Spleen (tissue), 11 donors: Measurements from ENCODE around the gene TSC22D4. TPM values are rescaled to one million over a fixed set of nuclear protein-coding genes. Genes with fewer than 3 reads are reported as not detected.
A peak's percentile ranks its signal among the peaks of the same experiment; 100 is the strongest.
"Not testable (repeated sequence)": the region's sequence is repeated elsewhere in the genome, so short reads cannot be mapped to it uniquely, and the experiment has no call there.

Source experiments
- DNase-seq: peaks from one replicate; pipeline ENCODE4 v3.0.0-alpha.2; 2020
- H3K27ac ChIP-seq, 8 donors: fragments of 200-600 bp; sonication (generic) in 7 of 8; 1 replicate in 4 of 8; 2 replicates in 4 of 8; pipeline versions ENCODE4 v1.5.0 to v1.8.0; 2016 to 2021; ENCODE audit warnings: inconsistent platforms in 4 of 8, mild to moderate bottlenecking in 4 of 8, moderate library complexity in 1 of 8
- H3K27me3 ChIP-seq, 7 donors: fragments of 200-600 bp; sonication (generic) in 6 of 7; replicated peaks in 1 of 7; 1 replicate in 4 of 7; 2 replicates in 3 of 7; pipeline versions ENCODE4 v1.5.0 to v1.8.0; 2016 to 2021; ENCODE audit warnings: inconsistent platforms in 3 of 7, mild to moderate bottlenecking in 1 of 7
- H3K36me3 ChIP-seq, 6 donors: fragments of 200-600 bp; sonication (generic) in 5 of 6; 1 replicate in 4 of 6; 2 replicates in 2 of 6; pipeline versions ENCODE4 v1.5.0 to v1.8.0; 2016 to 2021; ENCODE audit warnings: inconsistent platforms in 2 of 6
- H3K4me1 ChIP-seq, 6 donors: fragments of 200-600 bp; sonication (generic) in 5 of 6; 1 replicate in 3 of 6; 2 replicates in 3 of 6; pipeline versions ENCODE4 v1.5.0 to v1.8.0; 2016 to 2021; ENCODE audit warnings: inconsistent platforms in 3 of 6
- H3K4me3 ChIP-seq, 8 donors: fragments of 200-600 bp; sonication (generic) in 7 of 8; 1 replicate in 4 of 8; 2 replicates in 4 of 8; pipeline versions ENCODE4 v1.5.0 to v1.8.0; 2016 to 2021; ENCODE audit warnings: inconsistent platforms in 4 of 8, mild to moderate bottlenecking in 4 of 8, moderate library complexity in 2 of 8
- H3K9me3 ChIP-seq, 8 donors: fragments of 200-600 bp; sonication (generic) in 7 of 8; 1 replicate in 4 of 8; 2 replicates in 4 of 8; pipeline versions ENCODE4 v1.5.0 to v1.8.0; 2016 to 2021; ENCODE audit warnings: inconsistent platforms in 4 of 8
- POLR2A ChIP-seq, 3 donors: fragments of 450-650 bp; IDR thresholded peaks; one replicate each; pipeline ENCODE4 v1.5.1; 2017; ENCODE audit warnings: antibody characterized with exemption in 3 of 3, mild to moderate bottlenecking in 1 of 3
- POLR2AphosphoS5 ChIP-seq, 3 donors: sonication (generic); formaldehyde crosslinking; IDR thresholded peaks; one replicate each; pipeline ENCODE4 v1.5.1; 2017; ENCODE audit warnings: antibody characterized with exemption in 3 of 3
- WGBS, 5 donors: extraction: QIAGEN DNeasy Blood & Tissue Kit in 3 of 5; methylation state at CpG; one replicate each; pipeline versions ENCODE4 v1.1.5 to v1.1.7; 2013 to 2018; 5-methylcytosine and 5-hydroxymethylcytosine counted together
- intact Hi-C: fragments of 100-400 bp; cut with DNase I; formaldehyde crosslinking; loops from one replicate; pipeline ENCODE4 v1.15.0; 2023; ENCODE audit warnings: low total_unique reads
- polyA plus RNA-seq, 3 donors: library from polyadenylated mRNA; stranded (reverse); fragments of 200-250 nt; gene quantifications; one replicate each; pipeline ENCODE4 v1.2.1, GENCODE V29; 2013
- total RNA-seq, 7 donors: library from RNA; depleted of rRNA in 3 of 7; stranded (reverse); fragments of >200 nt in 3 of 7; fragmentation: NEBNext Ultra II Directional in 4 of 7; extraction: Animal tissue kit (Norgen Biotek cat#: 25700) in 4 of 7; gene quantifications; one replicate each; pipeline versions ENCODE4 v1.1.0 to v1.2.1, GENCODE V29; 2016 to 2021
- TF ChIP-seq, protein P1 (sequence below), 11 experiments: fragments of 200-600 bp in 7 of 11; fragments of 450-650 bp in 4 of 11; sonication (generic) in 4 of 11; IDR thresholded peaks in 8 of 11; conservative IDR thresholded peaks in 3 of 11; 1 replicate in 7 of 11; 2 replicates in 4 of 11; pipeline versions ENCODE4 v1.4.0 to v1.8.0; 2016 to 2021; ENCODE audit warnings: antibody characterized with exemption in 11 of 11, inconsistent platforms in 4 of 11, mild to moderate bottlenecking in 1 of 11
- donor health status: healthy with polysubstance abuse.
- donor health status: DM: no; HTN: no; CAD: no; lungs with moderate emphysema.
- donor health status: DM: no; HTN: no; CAD: no.
- donor health status: Bipolar disorder and iron deficiency.
- donor health status: healthy.
- donor health status: DM: no; HTN: no; CAD: no.
- donor health status: DM: yes; HTN: yes; CAD: no.

The TSC22D4 gene
- total and polyA plus RNA-seq, 10 donors: 57.2 to 119 (median 94.8) TPM

DNA sequence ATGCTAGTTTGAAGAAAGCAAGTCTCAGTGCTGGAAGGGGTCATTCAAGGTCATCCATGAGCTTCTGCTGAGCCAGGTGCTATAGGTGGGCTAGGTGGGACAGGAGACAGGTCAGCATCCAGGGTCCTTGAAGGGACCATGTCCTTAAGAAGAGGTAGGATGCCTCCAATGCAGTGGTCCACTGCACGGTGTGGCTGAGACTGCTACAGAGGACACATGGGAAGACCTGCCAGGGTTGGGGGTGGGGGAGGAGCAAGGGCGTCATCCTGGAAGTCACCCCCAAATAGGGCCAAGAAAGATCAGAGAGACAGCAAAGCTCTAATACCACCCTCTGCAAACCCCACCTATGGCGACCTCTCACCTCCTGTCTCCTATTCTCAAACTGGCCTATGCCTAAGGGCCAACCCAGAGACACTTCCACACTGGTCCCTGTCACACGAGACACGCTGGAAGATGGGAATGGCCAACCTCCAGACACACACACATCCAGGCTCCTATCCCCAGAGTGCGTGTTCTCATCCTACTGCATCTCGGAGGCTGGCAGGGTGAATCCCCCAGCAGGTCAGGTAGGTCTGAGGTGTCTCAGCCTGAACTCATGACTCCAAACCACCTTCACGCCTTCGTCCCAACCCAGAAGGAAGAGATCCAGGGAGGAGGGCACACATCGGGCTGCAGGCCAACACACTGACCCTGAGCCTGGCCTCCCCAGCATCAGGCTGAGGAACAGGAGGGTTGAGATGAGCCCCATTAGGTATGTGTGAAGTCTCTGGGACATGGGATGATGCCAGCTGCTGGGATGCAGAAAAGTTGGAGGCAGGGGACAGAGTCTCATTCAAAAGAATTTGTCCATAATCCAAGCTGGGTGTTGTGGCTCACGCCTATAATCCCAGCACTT lies 37.1 kb downstream of the TSC22D4 start:
- peak overlapping the region in 6 of 8 donors; percentile 29 to 100 (median 82) for H3K27ac ChIP-seq
- intact Hi-C loops: no loop called here
- H3K9me3 ChIP-seq: no peaks in the 10 kb centered on the region
- H3K4me1 ChIP-seq: peaks cover 9 to 84% (median 33%) of the 10 kb centered on the region in 6 donors
- no peaks in the 10 kb centered on the region for H3K36me3 ChIP-seq
- no peak overlapping the region for H3K4me3 ChIP-seq
- DNase-seq: peak; percentile 68
- TF ChIP-seq, protein P1, sequence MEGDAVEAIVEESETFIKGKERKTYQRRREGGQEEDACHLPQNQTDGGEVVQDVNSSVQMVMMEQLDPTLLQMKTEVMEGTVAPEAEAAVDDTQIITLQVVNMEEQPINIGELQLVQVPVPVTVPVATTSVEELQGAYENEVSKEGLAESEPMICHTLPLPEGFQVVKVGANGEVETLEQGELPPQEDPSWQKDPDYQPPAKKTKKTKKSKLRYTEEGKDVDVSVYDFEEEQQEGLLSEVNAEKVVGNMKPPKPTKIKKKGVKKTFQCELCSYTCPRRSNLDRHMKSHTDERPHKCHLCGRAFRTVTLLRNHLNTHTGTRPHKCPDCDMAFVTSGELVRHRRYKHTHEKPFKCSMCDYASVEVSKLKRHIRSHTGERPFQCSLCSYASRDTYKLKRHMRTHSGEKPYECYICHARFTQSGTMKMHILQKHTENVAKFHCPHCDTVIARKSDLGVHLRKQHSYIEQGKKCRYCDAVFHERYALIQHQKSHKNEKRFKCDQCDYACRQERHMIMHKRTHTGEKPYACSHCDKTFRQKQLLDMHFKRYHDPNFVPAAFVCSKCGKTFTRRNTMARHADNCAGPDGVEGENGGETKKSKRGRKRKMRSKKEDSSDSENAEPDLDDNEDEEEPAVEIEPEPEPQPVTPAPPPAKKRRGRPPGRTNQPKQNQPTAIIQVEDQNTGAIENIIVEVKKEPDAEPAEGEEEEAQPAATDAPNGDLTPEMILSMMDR (IDR thresholded peaks at IDR 0.05 in 8 of 11, conservative IDR thresholded peaks at IDR 0.05 in 3 of 11): no peak
- TF ChIP-seq POLR2AphosphoS5 (IDR thresholded peaks at IDR 0.05): no peak
- TF ChIP-seq POLR2A (IDR thresholded peaks at IDR 0.05): no peak
- 83 to 92% (median 89%) methylated on average over 9 to 11 of the region's 11 CpGs for WGBS, 5 donors
- H3K27me3 ChIP-seq: no peaks in the 10 kb centered on the region

DNA sequence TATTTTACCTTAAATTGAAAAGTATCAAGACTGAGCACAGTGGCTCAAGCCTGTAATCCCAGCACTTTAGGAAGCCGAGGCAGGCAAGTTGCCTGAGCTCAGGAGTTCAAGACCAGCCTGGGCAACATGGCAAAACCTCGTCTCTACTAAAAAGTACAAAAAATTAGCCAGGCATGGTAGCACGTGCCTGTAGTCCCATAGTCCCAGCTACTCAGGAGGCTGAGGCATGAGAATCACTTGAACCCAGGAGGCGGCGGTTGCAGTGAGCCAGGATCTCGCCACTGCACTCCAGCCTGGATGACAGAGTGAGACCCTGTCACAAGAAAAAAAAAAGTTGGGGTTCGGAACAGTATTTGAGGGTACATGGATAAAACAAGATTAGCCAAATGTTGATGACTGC lies 39.8 kb downstream of the TSC22D4 start:
- Histone ChIP-seq H3K4me1 (peaks cover 11 to 83% (median 33%) of the 10 kb centered on the region in 6 donors), H3K36me3 (peaks cover 0 to 11% (median 6%) of the 10 kb centered on the region in 6 donors), H3K27ac (peak overlapping the region; percentile 42 to 100 (median 99))
- 83 to 91% (median 89%) methylated on average over 7 of the region's 7 CpGs for WGBS, 5 donors
- H3K4me3 ChIP-seq, intact Hi-C loops, H3K9me3 ChIP-seq, H3K27me3 ChIP-seq: not testable (repeated sequence)
- DNase-seq: peak; percentile 36

GRCh38 chr7:100438731-100439130 lies 40.3 kb downstream of the TSC22D4 start:
- intact Hi-C loops, H3K27me3 ChIP-seq, H3K9me3 ChIP-seq, H3K4me3 ChIP-seq: not testable (repeated sequence)
- 82 to 95% (median 92%) methylated on average over 8 of the region's 8 CpGs for WGBS, 5 donors
- H3K27ac ChIP-seq: peak overlapping the region; percentile 42 to 100 (median 99)
- peaks cover 0 to 16% (median 11%) of the 10 kb centered on the region in 6 donors for H3K36me3 ChIP-seq
- H3K4me1 ChIP-seq: peaks cover 14 to 83% (median 34%) of the 10 kb centered on the region in 6 donors
- peak; percentile 25 for DNase-seq

DNA sequence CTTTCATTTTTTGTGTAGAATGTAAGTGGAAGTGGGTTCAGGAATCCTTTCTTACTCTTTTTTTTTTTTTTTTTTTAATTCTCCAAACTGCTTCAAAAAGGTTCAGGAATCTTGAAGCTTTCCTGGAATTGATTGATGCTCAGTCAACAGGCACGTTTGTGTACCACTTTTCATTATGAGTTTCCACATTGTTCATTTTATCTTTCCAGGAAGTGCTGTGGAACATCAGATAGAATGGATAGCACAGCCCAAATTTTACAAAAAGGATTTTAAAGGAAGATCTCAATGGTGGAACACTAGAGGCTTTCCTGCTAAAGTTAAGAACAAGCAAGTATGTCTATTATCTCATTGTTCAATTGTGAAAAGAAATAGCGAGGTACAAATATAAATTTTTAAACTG lies 40.8 kb downstream of the TSC22D4 start:
- peaks cover 2 to 22% (median 17%) of the 10 kb centered on the region in 6 donors for H3K36me3 ChIP-seq
- H3K27me3 ChIP-seq: no peaks in the 10 kb centered on the region
- TF ChIP-seq, protein P1 (IDR thresholded peaks at IDR 0.05 in 8 of 11, conservative IDR thresholded peaks at IDR 0.05 in 3 of 11): no peak
- TF ChIP-seq POLR2A (IDR thresholded peaks at IDR 0.05) (no peak), POLR2AphosphoS5 (IDR thresholded peaks at IDR 0.05) (no peak)
- H3K4me3 ChIP-seq: no peak overlapping the region
- no peak for DNase-seq
- intact Hi-C loops: no loop called here
- peak overlapping the region; percentile 35 to 100 (median 99) for H3K27ac ChIP-seq
- 43 to 57% (median 48%) methylated on average over 2 of the region's 2 CpGs for WGBS, 5 donors
- H3K9me3 ChIP-seq: no peaks in the 10 kb centered on the region
- H3K4me1 ChIP-seq: peaks cover 18 to 83% (median 39%) of the 10 kb centered on the region in 6 donors
